Left cardiac atrium (tissue), 4 donors: ENCODE measurements around the gene RILPL2. TPM values are rescaled to one million over a fixed set of nuclear protein-coding genes. Genes with fewer than 3 reads are reported as not detected.
"Not testable (repeated sequence)": the region's sequence is repeated elsewhere in the genome, so short reads cannot be mapped to it uniquely, and the experiment has no call there.

Experiments used
- ATAC-seq, 2 donors: fragments of 200-7000 bp; cut with Tn5 transposase; one replicate each; pipeline ENCODE4 v1.9.1; 2020; ENCODE audit warnings: mild to moderate bottlenecking in 2 of 2, moderate library complexity in 2 of 2
- DNase-seq: peaks from one replicate; pipeline ENCODE4 v3.0.0-alpha.2; 2020
- intact Hi-C, 2 donors: fragments of 100-400 bp; cut with DNase I; formaldehyde crosslinking; loops; one replicate each; pipeline versions ENCODE4 v1.14.1 to v1.15.1; 2022 to 2023
- total RNA-seq, 2 donors: library from RNA; stranded (reverse); fragmentation: NEBNext Ultra II Directional; extraction: Animal tissue kit (Norgen Biotek cat#: 25700); gene quantifications; one replicate each; pipeline ENCODE4 v1.2.1, GENCODE V29; 2021
- donor health status: DM: no; HTN: yes; CAD: no.
- donor health status: DM: no; HTN: yes; CAD: no; lungs with severe emphysema.
- donor health status: DM: yes; HTN: yes; CAD: no.
- donor health status: Dilated cardiomyopathy.

Gene RILPL2
- total RNA-seq, 2 donors from 2014 or later = 3.1 to 3.7 TPM

GRCh38 chr12:123427036-123427769 lies 9.3 kb downstream of the RILPL2 start:
- intact Hi-C loops = no loop called here
- ATAC-seq = no peak
- no peak for DNase-seq

GRCh38 chr12:123421314-123421713 lies 15.2 kb downstream of the RILPL2 start:
- ATAC-seq = no peak
- no peak for DNase-seq
- intact Hi-C loops = no loop called here

DNA sequence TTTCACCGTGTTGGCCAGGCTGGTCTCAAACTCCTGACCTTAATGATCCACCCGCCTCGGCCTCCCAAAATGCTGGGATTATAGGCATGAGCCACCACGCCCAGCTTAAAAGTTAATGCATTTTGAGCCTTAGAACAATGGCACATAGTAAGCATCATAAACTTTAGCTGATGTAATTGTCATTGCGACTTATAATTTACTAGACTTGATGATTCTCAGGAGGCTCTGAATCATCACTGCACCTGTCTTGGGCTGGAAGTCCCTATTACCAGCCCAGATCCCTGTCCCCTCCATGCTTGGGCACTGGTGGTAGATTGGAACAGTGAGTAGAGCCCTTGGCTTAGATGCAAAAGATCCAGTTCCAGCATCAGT lies 26.5 kb downstream of the RILPL2 start:
- no peak for ATAC-seq
- DNase-seq = no peak
- intact Hi-C loops = no loop called here

DNA sequence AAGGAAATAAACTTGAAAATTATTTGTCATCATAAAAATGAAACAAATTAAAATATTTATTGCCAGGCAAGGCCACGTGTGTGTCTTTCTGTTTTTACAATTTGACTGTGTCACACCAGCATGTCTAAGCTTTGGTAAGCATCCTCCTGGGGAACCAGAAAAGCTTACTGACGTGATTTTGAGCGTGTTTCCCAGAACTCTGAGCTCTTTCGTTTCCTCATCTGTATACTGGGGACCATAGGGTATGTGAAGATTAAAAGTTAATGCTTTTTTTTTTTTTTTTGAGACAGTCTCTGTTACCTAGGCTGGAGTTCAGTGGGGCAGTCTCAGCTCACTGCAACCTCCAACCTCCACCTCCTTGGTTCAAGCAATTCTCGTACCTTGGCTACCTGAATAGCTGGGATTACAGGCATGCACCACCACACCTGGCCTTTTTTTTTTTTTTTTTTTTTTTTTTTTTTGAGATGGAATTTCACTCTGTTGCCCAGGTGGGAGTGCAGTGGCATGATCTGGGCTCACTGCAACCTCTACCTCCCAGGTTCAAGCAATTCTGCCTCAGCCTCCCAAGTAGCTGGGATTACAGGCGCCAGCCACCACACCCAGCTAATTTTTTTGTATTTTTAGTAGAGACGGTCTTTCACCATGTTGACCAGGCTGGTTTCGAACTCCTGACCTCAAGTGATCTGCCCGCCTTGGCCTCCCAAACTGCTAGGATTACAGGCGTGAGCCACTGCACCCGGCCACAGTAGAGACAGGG lies 27.0 kb downstream of the RILPL2 start:
- ATAC-seq, intact Hi-C loops, DNase-seq: not testable (repeated sequence)

GRCh38 chr12:123408619-123409018 lies 27.9 kb downstream of the RILPL2 start:
- intact Hi-C loops, DNase-seq, ATAC-seq: not testable (repeated sequence)

DNA sequence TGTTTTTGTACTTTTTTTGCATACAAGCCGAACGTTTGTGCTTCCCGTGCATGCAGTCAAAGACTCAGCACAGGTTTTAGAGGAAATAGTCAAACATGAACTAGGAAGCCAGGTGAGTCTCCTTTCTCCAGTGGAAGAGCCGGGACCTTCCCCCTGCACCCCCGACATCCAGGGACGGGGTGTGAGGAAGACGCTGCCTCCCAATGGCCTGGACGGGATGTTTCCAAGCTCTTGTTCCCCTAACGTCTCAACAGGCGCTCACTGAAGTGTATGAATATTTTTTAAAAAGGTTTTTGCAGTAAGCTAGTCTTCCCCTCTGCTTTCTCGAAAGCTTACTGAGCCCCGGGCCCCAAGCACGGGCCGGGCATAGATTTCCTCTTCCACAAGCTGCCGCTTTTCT lies 28.6 kb downstream of the RILPL2 start:
- DNase-seq, ATAC-seq, intact Hi-C loops: not testable (repeated sequence)

DNA sequence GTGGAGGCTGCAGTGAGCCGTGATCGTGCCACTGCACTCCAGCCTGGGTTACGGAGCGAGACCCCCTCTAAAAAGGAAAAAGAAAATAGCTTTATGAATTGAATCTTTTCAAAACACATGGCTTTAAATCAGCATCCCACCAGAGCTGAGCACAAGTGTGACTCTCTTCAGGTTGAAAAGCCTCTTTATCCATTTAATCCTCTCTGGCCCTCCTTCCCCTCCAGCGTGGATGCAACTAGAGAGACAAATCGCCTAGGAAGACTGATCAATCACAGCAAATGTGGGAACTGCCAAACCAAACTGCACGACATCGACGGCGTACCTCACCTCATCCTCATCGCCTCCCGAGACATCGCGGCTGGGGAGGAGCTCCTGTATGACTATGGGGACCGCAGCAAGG lies 29.2 kb downstream of the RILPL2 start:
- ATAC-seq, DNase-seq, intact Hi-C loops: not testable (repeated sequence)

DNA sequence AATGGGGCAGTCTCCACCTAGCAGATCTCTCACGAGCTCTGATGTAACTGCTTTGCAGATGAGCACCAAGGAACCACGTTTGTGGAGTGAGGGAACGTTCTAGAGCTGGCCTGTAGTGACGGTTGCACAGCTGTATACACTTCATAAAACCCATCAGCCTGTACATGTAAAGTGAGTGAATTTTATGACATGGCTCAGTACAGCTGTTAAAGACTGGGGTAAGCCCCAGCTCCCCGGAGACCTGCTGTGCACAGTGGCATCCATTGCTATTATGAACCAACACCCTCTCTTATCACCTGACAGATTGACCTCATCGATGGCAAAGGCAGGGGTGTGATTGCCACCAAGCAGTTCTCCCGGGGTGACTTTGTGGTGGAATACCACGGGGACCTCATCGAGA lies 31.9 kb downstream of the RILPL2 start:
- intact Hi-C loops = no loop called here
- ATAC-seq = no peak

GRCh38 chr12:123401753-123402683 lies 34.5 kb downstream of the RILPL2 start:
- DNase-seq = no peak

More for the DNA sequence above, 31.9 kb downstream of the RILPL2 start:
- no peak for DNase-seq

GRCh38 chr12:123399255-123399617 lies 37.2 kb downstream of the RILPL2 start:
- ATAC-seq = no peak
- intact Hi-C loops = no loop called here
- no peak for DNase-seq

More at GRCh38 chr12:123401753-123402683, 34.5 kb downstream of the RILPL2 start:
- no peak for ATAC-seq
- intact Hi-C loops = no loop called here

DNA sequence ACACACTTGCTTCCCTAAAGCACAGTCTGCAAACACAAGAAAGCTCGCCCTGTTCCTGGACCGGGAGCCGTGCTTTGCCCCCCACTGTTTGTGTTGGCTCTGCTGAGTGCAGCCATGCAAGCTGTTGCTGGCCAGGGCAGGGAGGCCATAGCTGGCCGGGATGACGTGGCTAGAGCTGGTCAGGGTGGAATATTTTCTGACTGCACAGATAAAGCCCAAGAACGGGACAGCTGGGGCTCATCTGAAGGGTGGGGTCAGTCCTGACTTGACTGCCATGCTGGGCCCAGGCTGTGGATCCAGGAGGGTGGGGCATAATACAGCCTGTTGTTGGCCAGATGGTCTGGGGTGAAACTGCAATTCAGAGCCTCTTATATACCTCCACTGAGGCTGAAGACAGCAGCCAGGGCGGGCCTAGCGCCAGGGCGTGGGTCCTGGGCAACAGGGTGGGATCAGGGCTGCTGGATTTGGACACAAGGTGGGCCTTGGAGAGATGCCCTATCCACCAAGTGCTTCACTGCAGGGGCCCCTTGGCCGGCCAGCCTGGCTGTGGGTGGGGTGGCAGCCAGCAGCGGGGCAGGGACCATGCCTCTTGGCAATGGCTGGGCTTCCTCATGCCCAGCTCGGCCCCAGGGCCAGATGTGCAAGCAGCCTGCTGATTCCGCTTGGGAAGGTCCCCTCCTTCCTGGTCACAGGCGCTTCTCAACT lies 37.8 kb downstream of the RILPL2 start:
- DNase-seq (peak; percentile 86), ATAC-seq (peak; percentile 80 to 91)
- intact Hi-C loops = no loop called here

DNA sequence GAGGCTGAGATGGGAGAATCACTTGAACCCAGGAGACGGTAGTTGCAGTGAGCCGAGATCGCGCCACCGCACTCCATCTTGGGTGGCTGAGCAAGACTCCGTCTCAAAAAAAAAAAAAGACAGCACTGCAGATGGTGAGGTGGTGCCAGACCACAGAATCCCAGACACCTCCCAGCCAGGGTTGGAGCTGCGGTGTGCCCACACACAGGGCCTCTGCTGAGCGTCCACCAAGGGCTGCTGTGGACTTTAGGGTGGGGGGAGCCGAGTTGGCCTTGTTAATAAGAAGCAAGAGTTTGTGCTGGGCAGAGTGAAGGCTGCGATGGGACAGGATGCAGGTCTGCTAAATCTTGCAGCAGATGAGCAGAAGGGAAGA lies 38.3 kb downstream of the RILPL2 start:
- ATAC-seq (peak in 1 of 2 donors; percentile 15), DNase-seq (peak; percentile 21)
- intact Hi-C loops = no loop called here

GRCh38 chr12:123397400-123397799 lies 39.1 kb downstream of the RILPL2 start:
- DNase-seq (no peak), ATAC-seq (no peak)
- intact Hi-C loops = no loop called here

GRCh38 chr12:123396954-123397353 lies 39.5 kb downstream of the RILPL2 start:
- no peak for ATAC-seq
- no peak for DNase-seq
- intact Hi-C loops = no loop called here

GRCh38 chr12:123396543-123396942 lies 39.9 kb downstream of the RILPL2 start:
- DNase-seq (no peak), ATAC-seq (no peak)
- intact Hi-C loops = no loop called here

GRCh38 chr12:123395236-123395635 lies 41.2 kb downstream of the RILPL2 start:
- DNase-seq (no peak), ATAC-seq (no peak)
- intact Hi-C loops = no loop called here

DNA sequence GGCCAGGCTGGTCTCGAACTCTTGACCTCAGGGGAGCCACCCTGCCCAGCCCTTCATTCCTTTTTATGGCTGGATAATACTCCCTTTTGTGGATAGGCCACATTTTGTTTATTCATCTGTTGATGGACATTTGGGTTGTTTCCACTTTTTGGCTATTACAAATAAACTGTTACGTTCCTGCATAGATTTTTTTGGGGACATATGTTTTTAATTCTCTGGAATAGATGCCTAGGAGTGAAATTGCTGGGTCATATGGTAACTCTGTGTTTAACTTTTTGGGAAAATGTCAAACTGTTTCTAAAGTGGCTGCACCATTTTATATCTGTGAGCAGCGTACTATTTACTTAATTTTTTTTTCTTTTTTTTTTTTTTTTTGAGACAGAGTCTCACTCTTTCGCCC lies 42.7 kb downstream of the RILPL2 start:
- intact Hi-C loops = loop anchor here in 1 of 2 donors (5.0 kb wide), 1 partner anchor 36 kb away; no protein-coding TSS in a partner anchor
- ATAC-seq = no peak

DNA sequence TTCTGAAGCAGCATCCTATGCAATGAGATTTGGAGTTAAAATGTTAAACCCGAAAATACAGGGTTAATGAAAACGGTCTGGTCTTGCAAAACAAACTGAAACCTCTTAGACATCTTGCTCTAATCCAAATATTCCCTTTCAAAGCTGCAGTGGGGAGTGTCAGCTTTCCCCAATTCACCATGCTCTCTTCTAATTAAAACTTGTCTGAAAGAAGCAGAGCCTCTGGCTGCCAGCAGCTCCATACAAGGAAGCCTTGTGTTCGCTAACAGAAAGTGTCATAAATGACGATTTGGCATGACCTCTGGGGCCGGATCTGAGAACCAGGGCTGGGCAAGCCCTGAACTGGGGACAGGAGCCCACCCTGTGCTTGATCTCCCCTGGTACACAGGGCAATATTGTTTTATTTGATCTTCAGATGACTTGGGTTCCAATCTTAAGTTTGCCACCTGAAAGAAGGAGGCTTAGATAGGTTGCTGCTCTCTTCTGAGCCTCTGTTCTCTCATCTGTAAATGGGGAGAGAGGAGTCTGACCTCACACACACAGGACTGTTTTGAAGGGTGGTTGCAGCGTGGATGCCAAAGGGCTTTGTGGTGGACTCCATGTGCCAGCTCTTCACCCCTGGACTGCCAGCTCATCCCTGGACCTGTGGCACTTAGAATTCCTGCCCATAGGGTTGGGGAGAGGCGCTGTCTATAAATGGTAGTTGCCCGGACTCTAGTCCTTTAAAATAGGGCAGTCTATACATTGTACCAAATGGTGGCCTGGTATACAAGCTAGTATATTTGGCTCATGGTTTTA lies 44.7 kb downstream of the RILPL2 start:
- no peak for ATAC-seq
- intact Hi-C loops = loop anchor here in 1 of 2 donors (5.0 kb wide), 1 partner anchor 34 kb away; no protein-coding TSS in a partner anchor
- DNase-seq = no peak

More for the DNA sequence above, 42.7 kb downstream of the RILPL2 start:
- no peak for DNase-seq
